PFSK-1 (cell line): ENCODE results near the gene MGA.

Source experiments
- POLR2AphosphoS5 ChIP-seq: IDR thresholded peaks from 2 replicates; pipeline ENCODE4 v1.6.1; 2012; ENCODE audit warnings: low read depth, mild to moderate bottlenecking, control low read depth, low read length, moderate library complexity
- REST ChIP-seq, 2 experiments: IDR thresholded peaks; 2 replicates each; pipeline versions ENCODE4 v1.6.1 to v1.8.0; 2011 to 2012; ENCODE audit warnings: low read depth in 2 of 2, low read length in 2 of 2, control low read depth in 1 of 2, inconsistent platforms in 1 of 2, mild to moderate bottlenecking in 1 of 2, moderate library complexity in 1 of 2; ENCODE audit not compliant: insufficient read depth in 1 of 2
- TAF1 ChIP-seq: IDR thresholded peaks from 2 replicates; pipeline ENCODE4 v1.6.1; 2012; ENCODE audit warnings: low read length, control low read depth, borderline replicate concordance; ENCODE audit not compliant: insufficient read depth

- TF ChIP-seq REST (IDR thresholded peaks at IDR 0.05; ENCODE audit: insufficient read depth in 1 of 2, low read depth in 2 of 2, low read length in 2 of 2) (no peak), TAF1 (no peak), POLR2AphosphoS5 (no peak)
Measured at GRCh38 chr15:41798607-41799487, 138.6 kb downstream of the MGA start.
